ENCODE data around the gene ZNF638.
A peak's percentile ranks its signal among the peaks of the same experiment; 100 is the strongest.
"Not testable (repeated sequence)": the region's sequence is repeated elsewhere in the genome, so short reads cannot be mapped to it uniquely, and the experiment has no call there.

The ZNF638 gene

DNA sequence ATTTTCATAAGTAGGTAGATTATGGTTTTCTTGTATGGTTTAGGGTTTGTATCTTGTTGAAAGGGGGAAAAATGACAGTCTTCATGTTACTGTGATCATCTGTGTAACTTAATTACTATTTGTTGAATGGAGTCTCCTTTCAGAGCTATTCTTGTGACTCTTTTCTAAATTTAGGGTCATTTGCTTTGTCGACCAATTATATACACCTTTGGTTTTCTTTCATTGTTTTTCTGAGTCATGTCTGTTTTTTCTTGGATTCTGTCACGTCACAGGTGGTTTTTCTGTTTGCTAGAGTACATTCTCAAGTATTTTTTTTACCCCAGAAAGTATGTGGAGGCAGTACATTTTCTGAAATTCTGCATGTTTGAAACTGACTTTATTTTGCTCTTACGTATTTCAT lies 78.0 kb downstream of the ZNF638 start:
- no peak for DNase-seq

DNA sequence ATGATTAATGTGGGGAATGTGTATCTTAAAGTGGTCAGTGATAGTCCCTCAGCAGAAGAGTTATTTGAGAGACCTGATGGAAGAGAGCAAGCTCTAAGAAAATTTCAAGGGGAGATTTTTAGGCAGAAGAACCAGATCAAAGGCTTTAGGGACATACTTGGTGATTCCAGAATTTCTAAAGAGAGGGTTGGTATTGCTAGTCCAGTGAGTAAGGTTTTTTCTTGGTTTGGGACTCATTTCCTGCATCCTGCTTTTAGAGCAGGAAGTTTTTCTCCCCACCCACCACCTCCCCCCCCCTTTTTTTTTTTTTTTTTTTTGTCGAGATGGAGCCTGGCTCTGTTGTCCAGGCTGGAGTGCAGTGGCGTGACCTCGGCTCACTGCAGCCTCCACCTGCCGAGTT lies 79.1 kb downstream of the ZNF638 start:
- DNase-seq, result no peak

GRCh38 chr2:71416866-71417265 lies 85.3 kb downstream of the ZNF638 start:
- DNase-seq, result not testable (repeated sequence)

GRCh38 chr2:71417300-71418202 lies 86.0 kb downstream of the ZNF638 start:
- DNase-seq, result peak; percentile 12

DNA sequence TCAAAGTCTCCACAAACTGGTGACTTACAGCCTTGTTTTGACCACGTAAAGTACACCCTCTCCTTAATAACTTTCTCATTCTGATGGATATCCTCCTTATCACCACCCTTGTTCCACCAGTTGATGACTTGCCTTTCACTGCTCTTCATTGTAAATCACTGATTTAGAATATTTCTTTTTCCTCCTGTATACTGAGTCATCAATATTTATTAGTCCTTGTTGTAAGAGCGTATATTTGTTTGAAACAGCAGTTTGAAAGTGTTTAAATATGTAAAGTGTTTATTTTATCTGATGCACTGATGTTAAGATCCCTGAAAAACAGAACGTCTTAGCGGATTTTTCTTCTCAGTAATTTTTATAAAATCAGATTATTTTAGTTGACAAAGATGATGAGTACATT lies 87.6 kb downstream of the ZNF638 start:
- DNase-seq, result no peak

- no peak for DNase-seq
Observed at GRCh38 chr2:71419976-71420375, 88.4 kb downstream of the ZNF638 start.

DNA sequence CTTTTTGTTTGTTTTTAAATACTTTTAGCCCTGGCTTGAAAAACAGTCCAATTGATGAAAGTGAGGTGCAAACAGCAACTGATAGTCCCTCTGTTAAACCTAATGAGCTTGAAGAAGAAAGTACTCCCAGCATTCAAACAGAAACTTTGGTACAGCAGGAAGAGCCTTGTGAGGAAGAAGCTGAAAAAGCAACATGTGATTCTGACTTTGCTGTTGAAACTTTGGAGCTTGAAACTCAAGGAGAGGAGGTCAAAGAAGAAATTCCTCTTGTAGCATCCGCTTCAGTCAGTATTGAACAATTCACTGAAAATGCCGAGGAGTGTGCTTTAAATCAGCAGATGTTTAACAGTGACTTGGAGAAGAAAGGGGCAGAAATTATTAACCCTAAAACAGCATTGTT lies 91.2 kb downstream of the ZNF638 start:
- DNase-seq, result no peak

- DNase-seq, result no peak
Observed at GRCh38 chr2:71423817-71424420, 92.3 kb downstream of the ZNF638 start.

- no peak for DNase-seq
Observed at GRCh38 chr2:71426721-71427120, 95.1 kb downstream of the ZNF638 start.

DNA sequence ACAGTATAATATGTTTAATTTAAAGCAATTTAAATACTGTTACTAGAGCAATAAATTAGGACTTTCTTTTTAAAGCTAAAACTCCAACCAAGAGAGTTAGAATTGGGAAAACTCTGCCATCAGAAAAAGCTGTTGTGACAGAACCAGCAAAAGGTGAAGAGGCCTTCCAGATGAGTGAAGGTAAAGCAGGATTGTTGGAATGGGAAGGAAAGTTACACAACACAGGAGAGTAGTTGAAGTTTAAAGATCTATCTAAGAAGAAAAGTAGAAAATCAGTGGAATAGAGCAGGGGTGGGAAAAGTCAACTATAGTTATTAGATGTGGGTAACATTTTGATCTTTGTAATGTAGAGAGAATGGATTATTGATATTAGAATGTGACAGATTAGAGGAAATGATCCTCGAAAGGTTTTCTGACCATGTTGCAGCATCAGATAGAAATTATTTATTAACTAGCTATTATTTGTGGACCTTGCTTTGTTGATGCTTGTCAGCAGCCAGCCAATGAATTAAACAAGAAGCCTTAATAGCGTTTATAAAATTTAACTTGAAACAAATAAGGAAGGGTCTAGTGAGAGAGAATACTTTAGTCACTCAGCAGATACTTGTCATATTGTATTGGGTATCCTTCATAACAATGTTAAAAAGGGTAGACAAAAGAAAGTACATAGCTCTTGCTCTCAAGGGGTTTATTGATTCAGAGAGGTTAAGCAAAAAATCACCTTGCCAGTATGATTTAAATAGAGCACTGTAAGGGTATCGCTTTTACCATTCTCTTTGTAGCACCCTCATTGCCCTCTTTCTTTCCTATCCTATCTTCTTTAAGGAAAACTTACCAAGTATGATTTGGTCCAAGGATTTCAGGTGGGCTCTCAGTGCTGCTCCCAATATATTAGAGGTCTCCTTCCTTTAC lies 97.1 kb downstream of the ZNF638 start:
- DNase-seq, result no peak

- not testable (repeated sequence) for DNase-seq
Observed at GRCh38 chr2:71445142-71445541, 113.6 kb downstream of the ZNF638 start.

DNA sequence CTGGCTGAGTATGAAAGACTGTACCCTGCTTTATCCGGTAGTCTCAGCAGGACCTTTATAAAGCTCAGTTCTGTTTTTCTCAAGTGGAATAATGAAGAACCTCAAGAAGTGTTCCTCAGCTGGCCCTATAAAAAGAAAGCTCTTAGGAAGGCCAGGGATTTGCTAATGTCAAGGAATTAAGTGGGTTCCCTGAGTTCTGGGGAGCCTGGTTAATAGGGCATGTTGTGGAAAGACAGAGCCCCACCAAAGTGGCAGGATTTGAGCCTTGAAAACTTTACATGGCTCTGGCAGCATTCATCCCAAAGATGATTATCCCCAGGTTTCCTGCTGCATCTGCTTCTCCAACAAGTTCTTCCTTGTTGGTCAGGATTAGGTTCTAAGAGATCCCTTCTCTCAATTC lies 114.9 kb downstream of the ZNF638 start:
- no peak for DNase-seq

DNA sequence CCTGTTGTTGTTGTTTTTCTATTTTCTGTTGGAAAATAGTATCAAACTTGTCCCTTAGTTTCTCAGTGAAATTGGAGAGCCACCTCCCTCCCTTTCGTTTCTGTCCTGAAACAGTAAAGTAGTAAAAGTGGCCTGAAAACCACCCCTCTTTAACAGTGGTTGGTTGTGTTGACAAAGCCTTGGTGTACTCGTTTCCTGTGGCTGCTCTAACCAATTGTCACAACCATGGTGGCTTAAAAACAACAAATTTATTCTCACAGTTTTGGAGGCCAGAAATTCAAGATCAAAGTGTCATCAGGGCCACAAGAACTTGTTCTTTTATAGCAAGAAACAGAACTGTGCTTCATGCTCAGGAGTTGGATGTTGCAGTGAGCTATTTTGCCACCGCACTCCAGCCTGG lies 117.8 kb downstream of the ZNF638 start:
- DNase-seq, result no peak

GRCh38 chr2:71451705-71452104 lies 120.1 kb downstream of the ZNF638 start:
- no peak for DNase-seq

DNA sequence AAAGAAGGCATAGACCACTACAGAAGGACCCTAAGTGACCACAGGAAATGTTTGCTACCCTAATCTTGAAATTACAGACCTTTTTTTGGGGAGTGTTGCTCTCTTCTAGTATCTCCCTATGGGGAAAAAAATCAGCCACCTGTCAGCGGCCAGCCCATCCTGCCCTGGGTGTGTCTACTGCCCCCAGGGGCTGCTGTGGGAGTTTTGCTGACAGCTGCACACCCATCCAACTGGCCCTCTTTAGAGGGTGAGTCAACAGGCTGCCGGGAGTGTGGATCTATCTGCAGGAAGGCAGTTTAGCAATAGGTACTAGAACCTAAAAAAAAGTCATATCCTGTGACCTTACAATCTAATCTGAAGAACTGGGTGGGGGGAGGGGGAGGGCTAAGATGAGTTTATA lies 121.0 kb downstream of the ZNF638 start:
- no peak for DNase-seq

- DNase-seq, result no peak
Observed at GRCh38 chr2:71453404-71454220, 122.0 kb downstream of the ZNF638 start, which contains the start of gene DYSF. Gene DYSF (plus strand): TSS chr2:71453561.

DNA sequence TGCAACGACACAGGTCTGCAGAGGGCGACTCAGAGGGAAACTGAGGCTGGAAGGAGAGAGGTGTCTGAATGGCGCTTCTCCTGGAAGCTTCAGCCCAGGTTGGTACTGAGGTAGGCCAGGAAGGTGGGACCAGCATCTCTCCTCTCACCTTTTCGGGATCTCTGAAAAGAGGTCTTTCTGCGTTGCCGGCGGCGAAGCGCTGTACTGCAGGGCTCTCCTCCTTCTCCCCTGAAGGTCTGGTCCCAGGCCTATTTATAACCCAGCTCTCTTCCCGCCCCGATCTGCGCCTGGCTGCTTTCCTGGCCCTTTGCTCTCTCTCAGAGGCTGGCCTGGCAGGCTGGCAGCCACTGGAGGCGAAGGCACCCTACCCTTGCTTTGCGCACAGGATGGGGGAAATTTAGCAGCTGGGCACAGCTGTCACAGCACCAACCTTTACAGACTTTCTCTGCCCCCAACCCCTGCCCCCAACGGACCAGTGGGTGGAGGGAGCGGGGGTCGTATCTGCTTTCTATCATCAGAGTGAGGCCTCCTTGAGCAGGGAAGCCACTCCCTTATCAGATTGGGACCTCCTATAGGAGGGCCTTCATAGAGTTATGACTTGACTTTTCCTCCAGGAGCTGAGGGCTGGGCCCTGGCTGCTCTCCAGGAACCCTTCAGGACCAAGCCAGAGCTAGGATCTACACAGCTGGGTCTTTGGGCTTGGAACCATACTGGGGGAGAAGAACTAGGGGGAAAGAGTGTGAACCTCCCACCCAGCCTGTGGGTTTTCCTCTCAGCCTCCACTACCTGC lies 122.8 kb downstream of the ZNF638 start:
- no peak for DNase-seq

- no peak for DNase-seq
Observed at GRCh38 chr2:71455011-71455740, 123.6 kb downstream of the ZNF638 start.

DNA sequence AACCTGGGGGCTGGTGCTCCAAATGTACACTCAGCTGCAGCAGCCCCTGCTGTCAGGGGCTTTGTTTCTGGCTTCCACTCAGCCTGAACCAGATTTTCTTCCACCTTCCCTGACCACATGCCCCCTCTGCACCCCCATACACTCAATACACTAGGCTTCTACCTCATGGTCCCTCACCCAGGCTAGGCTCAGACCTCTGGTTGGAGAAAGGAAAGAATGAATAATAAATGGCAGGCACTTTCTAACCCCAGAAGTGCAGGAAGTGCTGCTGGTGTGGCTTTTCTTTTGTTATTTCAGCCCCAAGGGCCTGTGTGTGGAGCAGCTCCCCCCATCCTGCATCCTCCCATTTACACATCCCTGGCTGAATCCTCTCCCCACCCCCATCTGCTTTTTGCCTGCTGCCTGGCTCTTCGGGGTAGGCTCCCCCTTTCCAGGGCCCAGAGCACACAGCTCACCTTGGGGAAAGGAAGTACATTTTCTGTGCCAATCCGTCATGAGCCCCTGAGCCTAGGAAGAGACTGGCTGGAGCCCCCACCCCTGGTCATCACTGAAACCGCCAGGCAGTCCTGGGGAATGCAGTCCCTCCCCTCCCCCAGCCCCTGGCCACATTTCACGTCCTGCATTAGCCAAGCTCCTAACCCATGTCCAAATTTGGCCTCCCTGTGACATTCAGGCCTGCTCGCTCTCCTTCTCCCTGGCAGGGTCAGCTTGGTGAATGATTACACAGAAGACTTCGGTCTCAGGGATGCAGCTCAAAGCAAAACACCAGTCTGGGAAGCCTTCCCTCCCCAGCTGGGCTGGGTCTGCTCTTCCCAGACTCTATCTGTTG lies 124.4 kb downstream of the ZNF638 start:
- no peak for DNase-seq

DNA sequence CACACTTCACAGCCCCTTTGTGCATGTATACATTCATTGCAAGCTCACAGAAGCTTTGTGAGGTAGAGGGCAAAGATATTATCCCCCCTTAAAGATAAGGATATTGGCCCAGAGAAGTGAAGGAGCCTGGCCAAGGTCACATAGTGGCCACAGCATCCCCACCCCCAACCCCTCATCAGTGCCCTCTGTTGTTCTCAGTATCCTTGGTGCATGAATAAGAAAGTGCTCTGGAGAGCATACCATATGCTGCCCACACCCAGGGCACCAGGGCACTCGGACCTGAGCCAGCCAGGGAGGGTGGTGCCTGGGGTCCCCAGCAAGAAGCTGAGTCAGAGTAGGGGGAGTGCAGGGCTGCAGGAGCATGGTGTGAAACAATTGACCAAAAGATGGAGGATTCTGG lies 125.0 kb downstream of the ZNF638 start:
- no peak for DNase-seq

Measured in NCI-H526 treated with DMSO at 0.1 percent for 48 hours (cell line).